Endothelial cell (in vitro differentiated cells): ENCODE measurements around the gene ERCC6L2. TPM values are rescaled to one million over a fixed set of nuclear protein-coding genes. Genes with fewer than 3 reads are reported as not detected.

Source experiments
- DNase-seq: peaks from one replicate; pipeline ENCODE4 v3.0.0; 2021; ENCODE audit warnings: low spot score
- H3K27ac Mint-ChIP-seq: one replicate; pipeline ENCODE4 v1.8.0; 2021; ENCODE audit warnings: mixed read lengths, inconsistent platforms; ENCODE audit not compliant: unreplicated experiment
- H3K27me3 Mint-ChIP-seq: one replicate; pipeline ENCODE4 v1.8.0; 2021; ENCODE audit warnings: mild to moderate bottlenecking, moderate library complexity, mixed read lengths, inconsistent platforms; ENCODE audit not compliant: unreplicated experiment
- H3K36me3 Mint-ChIP-seq: one replicate; pipeline ENCODE4 v1.8.0; 2021; ENCODE audit warnings: mild to moderate bottlenecking, low read depth, mixed read lengths, inconsistent platforms; ENCODE audit not compliant: unreplicated experiment
- H3K4me1 Mint-ChIP-seq: one replicate; pipeline ENCODE4 v1.8.0; 2021; ENCODE audit warnings: mild to moderate bottlenecking, mixed read lengths, inconsistent platforms; ENCODE audit not compliant: unreplicated experiment
- H3K4me3 Mint-ChIP-seq: one replicate; pipeline ENCODE4 v1.8.0; 2021; ENCODE audit warnings: mild to moderate bottlenecking, mixed read lengths, inconsistent platforms; ENCODE audit not compliant: unreplicated experiment
- H3K9me3 Mint-ChIP-seq: one replicate; pipeline ENCODE4 v1.8.0; 2021; ENCODE audit warnings: mixed read lengths, inconsistent platforms; ENCODE audit not compliant: unreplicated experiment
- total RNA-seq: library from RNA; stranded (reverse); fragmentation: NEBNext Ultra II Directional; extraction: Animal tissue kit (Norgen Biotek cat#: 25700); gene quantifications from one replicate; pipeline ENCODE4 v1.2.1, GENCODE V29; 2021; ENCODE audit not compliant: unreplicated experiment
- TF ChIP-seq, protein P1 (sequence below): fragments of 200-600 bp; sonication (generic); IDR thresholded peaks from one replicate; pipeline ENCODE4 v1.5.0; 2021; ENCODE audit warnings: antibody characterized with exemption; ENCODE audit not compliant: unreplicated experiment

The ERCC6L2 gene
- total RNA-seq, 1 donor from 2014 or later, result 40.5 TPM

DNA sequence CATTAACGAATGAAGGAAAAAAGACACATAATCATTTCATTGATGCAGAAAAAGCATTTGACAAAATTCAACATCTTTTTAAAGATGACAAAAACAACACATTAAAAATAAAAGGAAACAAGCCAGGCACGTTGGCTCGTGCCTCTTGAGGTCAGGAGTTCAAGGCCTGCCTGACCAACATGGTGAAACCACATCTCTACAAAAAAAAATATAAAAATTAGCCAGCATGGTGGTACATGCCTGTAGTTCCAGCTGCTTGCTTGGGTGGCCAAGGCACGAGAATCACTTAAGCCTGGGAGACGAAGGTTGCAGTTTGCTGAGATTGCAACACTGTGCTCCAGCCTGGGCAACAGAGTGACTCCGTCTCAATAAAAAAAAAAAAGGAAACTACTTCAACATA lies 77.0 kb downstream of the ERCC6L2 start:
- Mint-ChIP-seq H3K4me3 (no peak overlapping the region), H3K27ac (no peak overlapping the region), H3K27me3 (no peaks in the 10 kb centered on the region), H3K36me3 (peaks cover 27% of the 10 kb centered on the region), H3K4me1 (peaks cover 13% of the 10 kb centered on the region), H3K9me3 (no peaks in the 10 kb centered on the region)
- TF ChIP-seq, protein P1, sequence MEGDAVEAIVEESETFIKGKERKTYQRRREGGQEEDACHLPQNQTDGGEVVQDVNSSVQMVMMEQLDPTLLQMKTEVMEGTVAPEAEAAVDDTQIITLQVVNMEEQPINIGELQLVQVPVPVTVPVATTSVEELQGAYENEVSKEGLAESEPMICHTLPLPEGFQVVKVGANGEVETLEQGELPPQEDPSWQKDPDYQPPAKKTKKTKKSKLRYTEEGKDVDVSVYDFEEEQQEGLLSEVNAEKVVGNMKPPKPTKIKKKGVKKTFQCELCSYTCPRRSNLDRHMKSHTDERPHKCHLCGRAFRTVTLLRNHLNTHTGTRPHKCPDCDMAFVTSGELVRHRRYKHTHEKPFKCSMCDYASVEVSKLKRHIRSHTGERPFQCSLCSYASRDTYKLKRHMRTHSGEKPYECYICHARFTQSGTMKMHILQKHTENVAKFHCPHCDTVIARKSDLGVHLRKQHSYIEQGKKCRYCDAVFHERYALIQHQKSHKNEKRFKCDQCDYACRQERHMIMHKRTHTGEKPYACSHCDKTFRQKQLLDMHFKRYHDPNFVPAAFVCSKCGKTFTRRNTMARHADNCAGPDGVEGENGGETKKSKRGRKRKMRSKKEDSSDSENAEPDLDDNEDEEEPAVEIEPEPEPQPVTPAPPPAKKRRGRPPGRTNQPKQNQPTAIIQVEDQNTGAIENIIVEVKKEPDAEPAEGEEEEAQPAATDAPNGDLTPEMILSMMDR, result no peak
- DNase-seq, result no peak

DNA sequence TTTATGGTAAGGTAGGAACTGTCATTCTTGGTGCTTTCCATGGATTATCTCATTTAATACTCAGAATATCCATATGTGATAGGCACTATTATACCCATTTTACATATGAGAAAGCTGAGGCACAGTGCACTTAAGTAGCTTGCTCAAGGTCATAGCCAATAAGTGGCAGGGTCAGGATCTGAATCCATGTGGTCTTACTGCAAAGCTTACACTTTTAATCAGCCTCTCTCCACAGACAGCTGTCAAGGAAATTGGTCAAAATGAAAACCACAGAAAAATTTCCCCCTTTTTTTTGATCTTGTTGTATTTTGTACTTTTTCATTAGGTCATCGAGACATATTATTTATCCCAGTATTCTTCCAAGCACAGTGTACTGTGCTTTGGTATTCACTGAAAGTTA lies 78.5 kb downstream of the ERCC6L2 start:
- no peak overlapping the region for H3K27ac Mint-ChIP-seq
- peaks cover 17% of the 10 kb centered on the region for H3K36me3 Mint-ChIP-seq
- no peak for DNase-seq
- H3K4me1 Mint-ChIP-seq, result peaks cover 13% of the 10 kb centered on the region
- no peaks in the 10 kb centered on the region for H3K9me3 Mint-ChIP-seq
- H3K27me3 Mint-ChIP-seq, result no peaks in the 10 kb centered on the region
- TF ChIP-seq, protein P1, result no peak
- no peak overlapping the region for H3K4me3 Mint-ChIP-seq

DNA sequence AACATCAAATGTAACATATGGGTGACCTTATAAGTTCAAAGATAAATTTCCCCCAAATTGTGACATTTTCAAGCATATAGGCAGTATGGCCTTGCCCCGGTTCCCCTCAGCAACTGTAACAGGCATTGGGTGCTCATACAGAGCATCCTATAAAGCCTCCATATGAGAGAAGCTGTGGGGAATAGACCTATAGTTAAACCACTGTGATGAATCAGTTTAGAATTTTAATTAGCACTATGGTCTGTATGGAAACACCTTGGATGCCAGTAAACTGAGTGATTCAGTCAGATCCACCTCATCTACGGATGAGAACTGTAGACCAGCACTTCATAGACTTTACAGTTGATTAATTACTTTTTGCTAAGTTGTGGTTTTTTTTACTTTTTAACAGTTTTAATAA lies 79.4 kb downstream of the ERCC6L2 start:
- TF ChIP-seq, protein P1, result no peak
- Mint-ChIP-seq H3K4me1 (peaks cover 13% of the 10 kb centered on the region), H3K36me3 (peaks cover 16% of the 10 kb centered on the region), H3K27ac (no peak overlapping the region), H3K9me3 (no peaks in the 10 kb centered on the region), H3K4me3 (no peak overlapping the region), H3K27me3 (no peaks in the 10 kb centered on the region)
- DNase-seq, result no peak

DNA sequence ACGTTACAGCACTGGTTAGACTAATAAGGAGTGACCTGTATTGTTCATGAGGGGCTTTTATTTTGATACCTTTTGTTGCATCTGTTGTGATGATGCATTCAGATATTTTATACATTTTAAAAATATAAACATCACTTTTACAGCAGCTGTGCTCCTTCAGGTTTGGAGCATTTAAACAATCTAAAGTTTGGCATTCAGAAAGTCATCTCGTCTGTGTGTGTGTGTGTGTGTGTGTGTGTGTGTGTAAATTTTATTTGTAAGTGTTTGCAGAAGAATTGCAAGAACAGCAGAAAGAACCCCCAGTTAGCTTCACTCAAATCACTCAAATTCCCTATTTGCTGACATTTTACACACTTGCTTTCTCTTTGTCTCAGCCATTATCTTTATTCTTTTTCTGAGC lies 87.4 kb downstream of the ERCC6L2 start:
- H3K9me3 Mint-ChIP-seq, result no peaks in the 10 kb centered on the region
- H3K4me1 Mint-ChIP-seq, result no peaks in the 10 kb centered on the region
- TF ChIP-seq, protein P1, result no peak
- DNase-seq, result no peak
- peaks cover 14% of the 10 kb centered on the region for H3K36me3 Mint-ChIP-seq
- H3K4me3 Mint-ChIP-seq, result no peak overlapping the region
- H3K27ac Mint-ChIP-seq, result no peak overlapping the region
- H3K27me3 Mint-ChIP-seq, result no peaks in the 10 kb centered on the region

DNA sequence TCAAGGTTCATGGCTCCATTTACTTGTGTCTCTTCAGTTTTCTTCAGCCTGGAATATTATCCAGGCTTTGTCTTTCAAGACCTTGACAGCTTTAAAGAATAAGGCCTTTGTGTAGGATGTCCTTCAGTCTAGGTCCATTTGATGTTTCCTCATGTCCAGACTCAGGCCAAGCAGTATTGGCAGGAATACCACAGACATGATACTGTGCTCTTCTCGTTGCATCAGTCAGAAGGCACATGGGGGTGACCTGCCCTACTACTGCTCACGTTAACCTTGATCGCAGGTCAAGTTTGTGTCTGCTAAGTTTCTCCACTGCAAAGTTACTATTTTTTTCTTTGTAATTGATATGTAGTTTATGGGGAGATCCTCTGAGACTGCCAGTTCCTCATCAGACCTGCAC lies 88.2 kb downstream of the ERCC6L2 start:
- no peak for DNase-seq
- Mint-ChIP-seq H3K36me3 (peaks cover 14% of the 10 kb centered on the region), H3K4me3 (no peak overlapping the region), H3K27ac (no peak overlapping the region), H3K27me3 (no peaks in the 10 kb centered on the region), H3K9me3 (no peaks in the 10 kb centered on the region), H3K4me1 (no peaks in the 10 kb centered on the region)
- TF ChIP-seq, protein P1, result no peak
